Measurements from ENCODE around the gene ACAP3.

ACAP3 gene

DNA sequence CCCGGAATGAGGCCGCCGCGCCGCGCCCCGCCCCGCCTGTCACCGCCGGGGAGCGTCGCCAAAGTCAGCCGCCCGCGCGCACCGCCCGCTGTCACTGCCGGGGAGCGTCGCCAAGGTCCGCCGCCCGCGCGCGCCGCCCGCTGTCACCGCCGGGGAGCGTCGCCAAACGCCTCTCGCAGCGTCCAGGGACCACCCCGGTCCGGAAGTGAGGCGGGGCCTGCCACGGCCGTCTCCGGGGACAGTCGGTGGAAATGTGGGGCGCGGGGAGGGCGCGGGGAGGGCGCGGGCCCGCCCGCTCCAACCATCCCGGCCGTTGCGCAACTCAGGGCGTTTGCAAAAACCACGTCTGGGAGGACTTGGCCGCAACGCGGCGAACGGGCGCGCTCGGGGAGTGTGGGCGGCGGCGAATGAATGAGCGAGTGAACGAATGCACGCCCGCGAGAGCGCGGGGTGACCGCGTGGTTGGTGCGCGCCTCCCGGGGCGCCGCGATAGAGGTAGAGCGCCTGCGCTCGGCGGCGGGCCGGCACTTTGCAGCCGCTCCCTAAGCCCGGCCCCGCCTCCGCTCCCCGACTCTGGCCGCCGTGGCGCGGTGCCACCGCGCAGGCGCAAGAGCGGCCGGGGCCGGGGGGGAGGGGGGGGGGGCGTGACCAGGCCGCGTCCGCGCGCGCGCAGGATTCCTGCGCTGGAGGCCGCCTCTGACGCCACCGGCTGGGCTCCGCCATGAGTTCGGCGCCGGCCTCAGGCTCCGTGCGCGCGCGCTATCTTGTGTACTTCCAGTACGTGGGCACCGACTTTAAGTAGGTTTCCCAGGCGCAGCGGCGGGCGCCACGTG lies at the start of gene ACAP3, which contains the start of gene PUSL1:
Gene ACAP3 (minus strand): TSS at position 8 of the 833 bp plus-strand sequence. CDS start 115 bp downstream, outside the sequence.
Gene PUSL1 (plus strand): TSS at position 675 of the 833 bp plus-strand sequence. CDS start 47 bp downstream, at position 722.
- in situ Hi-C loops (cut with MboI; ENCODE audit: low sequenced_read_pairs): no loop called here

DNA sequence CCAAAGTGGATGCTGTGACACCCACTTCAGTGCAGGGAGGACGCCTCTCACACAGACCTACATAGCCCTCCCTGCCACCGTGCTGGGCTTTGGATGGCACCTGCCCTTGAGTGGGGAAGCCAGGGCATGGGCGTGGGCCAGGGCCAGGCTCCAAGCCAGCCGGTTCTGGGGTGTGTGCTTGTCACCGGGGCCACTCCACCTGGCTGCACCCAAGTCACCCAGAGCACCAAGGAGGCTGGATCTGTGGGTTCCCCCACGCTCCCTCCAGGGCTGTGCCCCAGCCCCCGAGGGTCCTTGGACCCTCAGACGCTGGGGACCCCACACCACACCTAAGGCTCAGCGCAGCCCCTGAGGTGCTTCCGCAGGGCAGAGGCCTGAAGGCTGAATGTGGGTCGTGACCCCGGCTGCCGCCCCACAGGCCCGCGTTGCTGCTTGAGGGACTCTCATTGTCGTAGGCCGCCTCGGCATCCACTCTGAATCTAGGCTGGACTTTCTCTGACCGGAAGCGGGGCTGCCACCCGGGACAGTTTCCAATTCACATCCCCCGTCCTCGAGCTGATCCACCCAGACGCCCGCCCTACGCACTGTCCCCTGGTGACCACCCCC lies 49.2 kb upstream of the ACAP3 start:
- in situ Hi-C loops (cut with MboI; ENCODE audit: low sequenced_read_pairs): no loop called here

DNA sequence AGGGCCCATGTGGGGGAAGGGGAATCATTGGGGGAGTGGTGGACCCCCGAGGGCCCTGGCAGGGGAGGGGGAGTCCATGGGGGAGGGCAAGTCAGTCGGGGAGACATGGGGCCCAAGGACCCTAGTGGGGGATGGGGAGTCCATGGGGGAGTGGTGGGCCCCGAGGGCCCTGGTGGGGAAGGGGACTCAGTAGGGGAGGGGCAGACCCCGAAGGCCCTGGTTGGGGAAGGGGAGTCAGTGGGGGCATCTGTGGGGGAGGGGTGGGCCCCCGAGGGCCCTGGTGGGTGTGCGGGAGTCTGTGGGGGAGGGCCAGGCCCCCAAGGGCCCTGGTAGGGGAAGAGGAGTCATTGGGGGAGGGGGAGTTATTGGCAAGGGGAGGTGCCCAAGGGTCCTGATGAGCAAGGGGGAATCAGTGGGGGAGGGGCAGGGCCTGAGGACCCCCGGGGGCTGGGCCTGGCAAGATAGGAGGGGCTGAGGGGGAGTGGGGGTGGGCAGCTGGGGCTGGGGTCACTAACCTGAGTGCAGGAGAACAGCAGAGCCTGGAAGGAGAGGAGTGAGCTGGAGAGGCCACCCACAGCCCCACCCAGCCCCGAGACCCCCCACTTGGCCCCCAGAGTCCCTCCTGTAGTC lies 48.6 kb upstream of the ACAP3 start:
- in situ Hi-C loops (cut with MboI; ENCODE audit: low sequenced_read_pairs): no loop called here

DNA sequence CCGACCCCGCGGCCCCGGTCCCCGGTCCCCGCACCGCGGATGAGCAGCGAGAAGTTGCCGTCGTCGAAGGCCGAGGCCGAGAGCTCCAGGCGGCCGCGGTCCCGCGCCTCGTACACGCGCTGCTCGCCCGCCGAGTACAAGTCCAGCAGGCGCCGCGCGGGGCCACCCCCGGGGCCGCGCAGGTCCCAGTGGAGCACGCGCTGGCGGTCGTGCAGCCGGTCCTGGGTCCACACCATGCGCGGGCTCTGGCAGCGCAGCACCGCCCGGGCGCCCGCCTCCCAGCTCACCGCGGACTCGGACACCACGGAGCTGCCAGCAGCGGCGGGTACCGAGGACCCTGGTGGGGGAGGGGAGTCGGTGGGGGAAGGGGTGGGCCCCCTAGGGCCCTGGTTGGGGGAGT lies 47.7 kb upstream of the ACAP3 start:
- in situ Hi-C loops (cut with MboI; ENCODE audit: low sequenced_read_pairs): no loop called here

DNA sequence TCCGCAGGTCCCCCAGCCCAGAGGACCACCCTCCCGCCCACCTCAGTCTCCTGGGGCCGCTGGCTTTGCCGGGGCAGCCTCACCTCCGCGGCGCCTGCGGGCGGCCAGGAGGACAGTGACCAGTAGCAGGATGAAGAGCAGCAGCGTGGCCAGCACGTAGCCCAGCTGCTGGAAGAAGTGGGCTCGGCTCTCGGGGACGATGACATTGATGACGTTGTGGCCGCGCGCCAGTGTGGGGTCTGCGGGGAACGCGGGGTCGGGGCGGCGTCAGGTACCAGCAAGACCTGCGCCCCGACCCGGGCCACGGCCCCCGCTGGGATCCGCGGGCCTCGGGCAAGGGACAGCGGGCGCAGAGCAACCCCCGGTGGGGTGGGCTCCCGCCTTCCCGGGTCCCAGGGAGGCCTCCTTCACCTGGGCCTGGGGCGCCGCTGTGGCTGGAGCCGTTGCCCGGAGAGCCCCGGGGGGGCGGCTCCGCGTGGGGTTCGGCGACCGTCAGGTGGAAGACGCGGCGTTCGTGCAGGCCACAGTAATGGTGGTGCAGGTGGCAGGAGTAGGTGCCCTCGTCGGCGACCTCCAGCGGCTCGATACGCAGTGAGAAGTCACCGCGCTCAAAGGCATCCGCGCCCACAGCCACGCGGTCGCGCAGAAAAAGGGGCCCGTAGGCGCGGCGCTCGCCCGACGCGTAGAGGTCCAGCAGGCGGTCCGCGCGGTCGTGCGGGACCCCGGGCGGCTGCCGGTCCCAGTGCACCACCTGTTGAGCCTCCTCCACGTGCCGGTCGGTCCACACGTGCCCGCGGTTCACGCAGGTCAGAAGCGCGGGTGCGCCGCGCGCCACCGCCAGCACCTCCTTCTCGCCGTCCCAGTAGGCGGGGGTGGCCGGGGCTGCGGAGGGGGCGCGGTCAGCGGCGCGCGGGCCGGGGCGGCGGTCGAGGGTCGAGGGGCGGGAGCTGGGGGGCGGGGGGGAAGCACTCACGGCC lies 46.8 kb upstream of the ACAP3 start:
- in situ Hi-C loops (cut with MboI; ENCODE audit: low sequenced_read_pairs): no loop called here

- in situ Hi-C loops (cut with MboI; ENCODE audit: low sequenced_read_pairs): no loop called here
Observed at GRCh38 chr1:1353389-1354151, 45.8 kb upstream of the ACAP3 start.

DNA sequence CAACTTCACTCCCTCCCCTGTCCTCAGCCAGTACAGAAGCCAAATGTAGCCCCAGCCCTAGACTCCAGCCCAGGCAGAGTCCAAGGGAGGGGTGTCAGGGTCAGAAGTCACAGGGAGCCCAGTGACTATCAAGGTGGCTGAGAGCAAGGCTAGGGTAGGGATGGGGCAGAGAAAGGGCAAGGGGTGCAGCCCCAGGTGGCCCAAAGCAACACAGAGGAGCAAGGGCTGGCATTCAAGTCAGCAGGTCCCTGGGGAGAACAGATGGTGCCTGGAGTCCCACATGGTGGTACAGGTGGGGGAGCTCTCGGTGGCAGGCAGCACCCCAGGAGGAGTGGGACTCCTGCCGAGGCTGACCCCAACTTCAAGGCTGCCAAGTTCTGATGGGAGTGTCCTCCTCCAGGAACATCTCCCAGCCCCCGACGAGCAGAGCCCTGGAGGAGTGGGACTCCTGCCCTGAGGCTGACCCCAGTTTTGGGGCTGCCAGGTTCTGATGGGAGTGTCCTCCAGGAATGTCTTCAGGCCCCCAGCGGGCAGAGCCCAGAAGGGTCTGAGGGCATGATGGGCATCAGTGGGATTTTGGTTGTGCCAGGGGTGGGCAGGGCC lies 45.2 kb upstream of the ACAP3 start:
- in situ Hi-C loops (cut with MboI; ENCODE audit: low sequenced_read_pairs): no loop called here

GRCh38 chr1:1351511-1352427 lies 44.0 kb upstream of the ACAP3 start:
- in situ Hi-C loops (cut with MboI; ENCODE audit: low sequenced_read_pairs): no loop called here

GRCh38 chr1:1349256-1350012 lies 41.7 kb upstream of the ACAP3 start, which contains the start of gene DVL1:
TSS of gene DVL1 (minus strand) at chr1:1349418. CDS start at chr1:1349065, 353 bp downstream.
- in situ Hi-C loops (cut with MboI; ENCODE audit: low sequenced_read_pairs): no loop called here

GRCh38 chr1:1348420-1349255 lies 40.9 kb upstream of the ACAP3 start:
- in situ Hi-C loops (cut with MboI; ENCODE audit: low sequenced_read_pairs): no loop called here

GRCh38 chr1:1347663-1348419 lies 40.1 kb upstream of the ACAP3 start:
- in situ Hi-C loops (cut with MboI; ENCODE audit: low sequenced_read_pairs): no loop called here

- in situ Hi-C loops (cut with MboI; ENCODE audit: low sequenced_read_pairs): no loop called here
Observed at GRCh38 chr1:1347026-1347595, 39.4 kb upstream of the ACAP3 start.

GRCh38 chr1:1346501-1346890 lies 38.8 kb upstream of the ACAP3 start:
- in situ Hi-C loops (cut with MboI; ENCODE audit: low sequenced_read_pairs): no loop called here

DNA sequence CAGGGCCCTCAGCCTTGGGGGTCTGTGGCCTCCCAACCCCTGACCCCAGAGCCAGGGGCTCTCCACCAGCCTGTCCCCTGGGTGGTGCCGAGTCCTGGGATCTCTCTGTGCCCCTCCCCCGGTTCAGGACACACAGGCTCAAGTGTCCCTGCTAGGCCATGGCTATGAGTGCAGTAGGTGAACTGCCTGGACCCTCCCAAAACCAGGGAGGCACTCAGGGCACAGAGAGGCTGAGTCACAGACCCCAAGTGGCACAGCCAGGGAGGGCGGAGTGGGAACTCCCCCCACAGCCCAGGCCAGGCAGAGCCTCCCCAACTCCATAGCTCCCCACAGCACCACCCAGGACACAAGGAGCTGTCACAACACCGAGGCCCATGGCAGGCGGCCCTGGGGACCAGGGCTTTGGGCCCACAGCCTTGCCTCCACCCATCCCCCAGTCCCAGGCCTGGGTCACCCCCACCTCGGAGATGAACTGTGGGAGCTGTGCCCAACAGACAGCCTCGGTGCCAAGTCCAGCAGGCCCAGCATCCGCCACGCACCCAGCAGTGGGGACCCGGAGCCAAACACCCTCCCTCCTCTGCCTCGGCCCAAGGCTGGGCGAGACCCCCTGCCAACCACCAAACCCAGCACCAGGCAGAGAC lies 38.2 kb upstream of the ACAP3 start:
- in situ Hi-C loops (cut with MboI; ENCODE audit: low sequenced_read_pairs): no loop called here

DNA sequence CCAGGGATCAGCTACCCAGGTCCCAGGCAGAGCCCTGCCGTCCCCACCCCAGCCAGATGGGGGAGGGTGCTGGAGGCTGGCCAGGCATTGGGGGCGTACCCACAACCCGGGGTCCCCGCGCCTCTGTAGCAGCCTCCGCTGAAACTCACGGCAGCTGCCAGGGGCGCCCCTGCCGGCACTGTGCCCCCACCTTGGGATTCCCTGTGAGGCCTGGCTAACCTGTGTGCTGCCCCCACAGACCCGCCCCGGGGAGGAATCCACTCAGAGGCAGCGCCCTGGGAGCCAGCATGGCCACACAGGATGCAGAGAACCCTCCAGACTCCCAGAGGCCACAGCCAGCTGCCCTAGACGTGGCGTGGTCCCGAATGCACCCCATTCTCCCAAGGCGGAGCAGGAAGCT lies 37.7 kb upstream of the ACAP3 start:
- in situ Hi-C loops (cut with MboI; ENCODE audit: low sequenced_read_pairs): no loop called here

All from HL-60/S4 treated with retinoic acid at 250 ng/mL for 4 days and 3 days (cell line).